Superior temporal gyrus (tissue), 1 donor: Measurements from ENCODE around the gene HIVEP3.
A peak's percentile ranks its signal among the peaks of the same experiment; 100 is the strongest.

Experiments
- DNase-seq: peaks from one replicate; pipeline ENCODE4 v3.0.0-alpha.2; 2016; ENCODE audit errors: extremely low spot score

Gene HIVEP3

GRCh38 chr1:41517062-41517438 is 401.7 kb downstream of the HIVEP3 start:
- no peak for DNase-seq

- peak; percentile 93 for DNase-seq
These were observed 402.3 kb downstream of the HIVEP3 start for GRCh38 chr1:41516168-41517061.

DNA sequence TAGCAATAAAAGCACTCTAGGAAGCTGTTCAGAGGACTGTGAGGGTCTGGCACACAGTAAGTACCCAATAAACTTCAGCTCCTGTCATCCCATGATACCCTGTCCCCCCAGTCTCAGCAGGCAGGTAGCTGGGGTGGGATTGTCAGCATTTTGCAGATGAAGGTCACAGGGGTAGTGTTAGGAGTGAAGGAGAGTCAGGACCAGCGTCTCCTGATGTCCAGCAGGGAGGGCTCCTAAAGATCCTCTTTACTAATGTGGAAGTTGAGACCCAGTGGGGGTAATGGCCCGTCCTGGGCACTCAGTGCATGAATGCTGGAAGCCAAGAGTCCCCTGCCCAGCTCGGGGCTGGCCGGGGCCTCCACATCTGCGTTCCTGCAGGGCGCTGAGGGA is 402.9 kb downstream of the HIVEP3 start:
- DNase-seq: no peak

DNA sequence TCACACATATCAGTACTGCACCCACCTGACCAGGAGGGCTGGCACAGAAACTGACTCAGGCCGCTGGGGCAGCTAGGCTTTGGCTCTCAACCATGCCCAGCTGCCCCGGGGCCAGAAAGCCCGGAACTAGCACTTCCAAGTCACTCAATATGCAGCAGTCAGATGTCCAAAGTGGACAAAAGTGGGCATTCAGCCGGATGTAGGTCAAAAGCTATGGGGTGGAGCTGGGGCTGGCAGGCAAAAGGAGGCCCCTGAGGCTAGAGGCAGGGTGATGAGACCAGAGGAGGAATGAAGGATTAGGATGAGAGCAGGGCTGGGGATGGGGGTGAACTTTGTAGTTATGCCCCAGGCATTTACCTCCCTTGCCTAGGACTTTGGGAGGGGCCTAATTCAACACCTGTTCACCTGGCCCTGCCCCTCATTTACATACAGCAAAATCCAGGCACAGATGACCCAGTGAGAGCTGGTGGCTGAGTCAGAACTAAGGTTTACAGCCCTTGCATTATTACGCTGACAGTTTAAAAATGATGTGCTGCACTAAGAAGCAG is 403.5 kb downstream of the HIVEP3 start:
- peak; percentile 85 for DNase-seq

DNA sequence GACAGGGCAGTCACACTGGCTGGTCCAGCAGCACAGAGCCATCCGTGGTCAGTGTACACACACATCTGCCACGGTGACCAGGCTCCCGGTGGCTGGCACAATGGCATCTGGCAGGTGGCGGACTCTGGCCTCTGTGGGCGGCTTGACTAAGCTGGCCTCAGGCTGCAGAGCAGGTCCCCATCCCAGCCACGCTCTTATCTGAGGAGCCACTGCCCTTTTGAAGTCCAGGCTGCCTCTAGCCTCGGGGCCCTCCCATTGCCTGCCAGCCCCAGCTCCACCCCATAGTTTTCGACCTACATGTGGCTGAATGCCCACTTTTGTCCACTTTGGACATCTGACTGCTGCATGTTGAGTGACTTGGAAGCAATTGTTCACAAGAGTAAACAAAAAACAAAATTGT is 404.3 kb downstream of the HIVEP3 start:
- peak; percentile 5 for DNase-seq

DNA sequence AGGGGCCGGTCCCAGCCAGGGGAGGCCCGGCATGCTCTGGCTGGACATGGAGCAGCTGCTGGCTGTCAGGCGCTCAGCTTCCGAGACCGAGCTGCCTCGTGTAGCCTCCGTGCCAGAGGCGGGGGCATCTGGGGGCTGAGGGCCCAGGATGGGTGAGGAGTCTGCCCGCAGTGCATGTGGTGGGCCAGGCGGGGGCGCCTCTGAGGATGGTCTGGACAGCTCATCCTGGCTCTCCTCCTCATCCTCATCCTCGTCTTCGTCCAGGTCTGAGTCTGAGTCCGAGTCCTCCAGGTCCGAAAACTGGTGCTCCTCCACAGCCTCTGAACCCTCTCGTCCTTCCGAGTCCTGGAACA is 405.4 kb downstream of the HIVEP3 start:
- no peak for DNase-seq

DNA sequence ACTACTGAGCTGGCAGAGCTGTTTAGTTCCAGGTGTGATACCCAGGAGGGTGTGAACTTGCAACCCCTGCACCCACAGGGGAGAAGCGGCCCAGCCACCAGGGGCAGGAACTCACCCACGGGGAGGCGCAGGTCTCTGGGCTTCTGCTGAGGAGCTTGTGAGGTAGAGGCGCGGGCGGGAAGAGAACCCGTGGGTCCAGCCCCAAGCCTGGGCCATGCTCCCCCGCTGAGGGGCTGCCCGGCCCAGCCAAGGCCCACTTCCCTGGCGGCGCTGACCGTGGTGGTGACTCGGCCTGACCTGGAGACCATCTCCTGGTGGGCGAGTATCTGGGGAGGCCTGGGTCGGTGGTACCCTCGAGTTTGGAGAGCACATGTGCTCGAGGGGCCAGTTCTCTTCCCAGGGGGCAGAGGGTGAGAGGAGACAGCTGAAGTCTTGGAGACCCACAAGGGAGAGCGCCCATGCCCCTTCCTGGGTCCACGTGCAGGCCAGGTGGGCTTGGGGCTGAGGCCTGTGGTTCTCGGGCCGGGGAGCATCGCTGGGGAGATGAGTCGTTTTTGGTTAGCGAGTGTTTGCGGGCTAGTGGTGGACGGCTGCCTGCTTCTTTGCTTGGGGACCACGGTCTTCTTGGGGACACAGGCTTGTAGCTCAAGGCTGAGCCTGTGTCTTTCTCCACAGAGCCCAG is 405.9 kb downstream of the HIVEP3 start:
- no peak for DNase-seq

GRCh38 chr1:41511239-41511540 is 407.5 kb downstream of the HIVEP3 start:
- no peak for DNase-seq

GRCh38 chr1:41510531-41511238 is 408.0 kb downstream of the HIVEP3 start:
- no peak for DNase-seq

DNA sequence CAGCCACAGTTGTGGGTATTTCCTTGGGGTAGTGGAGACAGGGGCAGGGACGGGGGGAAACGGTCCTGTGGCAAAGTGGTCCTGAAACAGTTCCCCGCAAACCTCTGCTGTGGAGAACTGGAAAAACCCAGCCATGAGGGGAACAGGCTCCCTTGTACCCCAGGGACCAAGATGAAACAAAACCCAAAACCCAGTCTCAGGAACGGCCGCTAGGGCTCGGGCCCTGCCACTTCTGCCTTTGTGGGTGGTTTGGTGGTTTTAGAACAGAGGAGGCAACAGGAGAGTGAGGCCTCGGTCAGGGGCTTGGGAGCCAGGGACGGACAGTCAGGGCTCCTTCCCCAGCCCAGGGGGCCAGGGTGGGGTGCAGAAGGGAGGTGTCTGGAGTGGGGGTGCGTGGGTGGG is 409.5 kb downstream of the HIVEP3 start:
- no peak for DNase-seq

DNA sequence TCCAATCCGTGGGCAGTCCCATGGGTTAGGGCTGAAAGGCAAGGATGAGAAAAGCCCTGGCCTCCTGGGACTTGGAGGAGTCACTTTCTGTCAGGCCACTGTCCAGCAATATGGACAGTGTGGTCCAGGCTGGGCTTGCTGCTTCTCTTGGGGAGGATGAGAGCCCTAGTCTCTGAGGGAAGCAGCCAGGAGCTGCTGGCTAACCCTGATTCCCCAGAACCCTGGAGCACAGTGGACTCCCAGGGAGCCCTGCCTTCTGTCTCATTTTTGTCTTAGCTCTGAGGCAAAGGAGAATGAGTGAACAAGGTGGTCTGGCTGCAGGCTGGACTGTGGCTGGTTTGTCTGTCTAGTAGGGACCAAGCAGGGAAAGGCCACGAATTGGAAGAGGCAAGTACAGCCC is 410.4 kb downstream of the HIVEP3 start:
- no peak for DNase-seq

DNA sequence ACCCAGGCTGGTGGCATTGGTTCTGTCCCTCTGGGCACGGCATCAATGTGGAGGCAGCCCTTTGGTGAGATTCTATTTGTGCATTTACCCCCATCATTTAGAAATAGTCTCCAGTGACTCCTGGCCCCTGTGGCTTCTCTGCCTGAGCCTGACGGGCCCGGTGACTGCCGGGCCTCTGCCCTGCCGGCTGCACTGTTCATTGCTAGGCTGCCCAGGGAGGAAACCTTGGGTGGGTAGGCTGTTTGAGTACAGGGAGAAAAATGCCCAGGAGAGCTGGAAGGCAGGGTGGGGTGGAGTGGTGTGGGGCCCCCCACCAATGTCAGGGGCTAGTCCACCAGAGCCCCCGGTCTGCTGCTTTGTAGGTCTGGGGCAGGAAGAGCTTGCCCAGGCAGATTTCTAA is 410.9 kb downstream of the HIVEP3 start:
- no peak for DNase-seq

DNA sequence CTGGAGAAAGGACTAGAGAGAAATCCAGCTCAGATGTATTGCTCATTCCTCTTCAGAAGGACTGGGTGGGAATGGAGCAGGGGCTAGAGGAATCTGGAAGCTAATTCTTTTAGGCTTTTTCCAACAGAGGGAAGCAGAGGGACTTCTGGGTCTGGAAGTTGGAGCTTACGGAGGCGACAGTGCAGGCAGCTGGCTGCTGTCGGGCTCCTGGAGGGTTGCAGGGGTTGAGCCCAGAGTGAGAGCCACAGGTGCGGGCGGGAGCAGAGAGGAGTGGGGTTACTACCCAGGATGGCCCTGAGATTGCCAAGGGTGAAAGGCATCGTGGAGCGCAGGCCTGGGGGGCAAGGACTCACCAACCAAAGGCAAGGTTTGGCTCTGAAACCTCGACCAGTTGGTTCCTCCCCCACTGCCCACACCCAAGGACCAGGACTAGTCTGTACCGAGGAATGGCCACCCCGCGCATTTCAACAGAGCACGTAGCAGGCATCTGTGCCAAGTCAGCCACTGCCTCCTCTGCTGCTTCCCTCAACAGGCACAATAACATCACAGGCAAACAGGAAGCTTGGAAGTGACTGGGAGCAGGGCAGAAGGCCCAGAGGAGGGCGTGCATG is 411.5 kb downstream of the HIVEP3 start:
- no peak for DNase-seq

DNA sequence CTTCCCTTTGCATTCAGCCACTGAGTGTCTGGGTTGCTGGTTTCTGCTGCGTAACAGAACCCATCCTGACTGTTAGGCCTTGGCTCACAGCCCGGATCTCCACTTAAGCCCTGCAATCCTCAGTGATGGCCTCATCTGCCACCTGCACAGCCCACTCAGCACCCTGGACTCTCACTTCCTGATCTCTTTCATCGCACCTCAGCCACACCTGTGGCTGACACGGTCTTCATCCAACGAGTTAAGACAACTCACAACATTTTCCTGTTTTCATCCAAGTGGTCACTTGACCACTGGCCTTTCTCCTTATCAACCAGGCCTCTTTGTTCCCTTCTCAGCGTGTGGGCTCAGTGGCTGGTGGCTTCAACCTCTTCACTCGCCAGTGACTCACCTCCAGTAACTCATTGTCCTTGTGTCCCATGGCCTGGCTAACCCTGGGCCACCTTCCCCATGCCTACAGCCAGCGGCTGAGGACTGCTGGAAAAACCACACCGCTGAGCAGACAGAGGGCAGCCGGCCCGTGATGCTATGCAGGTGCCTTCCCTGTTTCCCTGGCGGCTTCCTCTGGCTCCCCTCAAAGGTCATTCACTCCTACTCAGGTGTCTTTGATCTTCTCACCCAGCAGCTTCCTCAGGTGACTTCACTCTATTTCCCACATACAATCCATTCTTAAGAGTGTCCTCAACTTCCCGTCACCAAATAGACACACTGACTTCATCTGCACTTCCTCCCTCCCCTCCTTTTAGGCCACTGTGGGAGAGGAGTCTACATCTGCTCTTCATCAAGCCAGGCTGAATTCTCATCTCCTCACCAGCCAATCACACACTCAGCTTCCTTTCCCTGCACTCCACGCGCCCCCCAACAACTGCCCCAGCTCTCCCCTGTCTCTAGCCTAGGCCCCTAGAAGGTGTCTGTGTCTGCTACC is 414.3 kb downstream of the HIVEP3 start:
- no peak for DNase-seq

- no peak for DNase-seq
These were observed 415.1 kb downstream of the HIVEP3 start for GRCh38 chr1:41503538-41504113.

DNA sequence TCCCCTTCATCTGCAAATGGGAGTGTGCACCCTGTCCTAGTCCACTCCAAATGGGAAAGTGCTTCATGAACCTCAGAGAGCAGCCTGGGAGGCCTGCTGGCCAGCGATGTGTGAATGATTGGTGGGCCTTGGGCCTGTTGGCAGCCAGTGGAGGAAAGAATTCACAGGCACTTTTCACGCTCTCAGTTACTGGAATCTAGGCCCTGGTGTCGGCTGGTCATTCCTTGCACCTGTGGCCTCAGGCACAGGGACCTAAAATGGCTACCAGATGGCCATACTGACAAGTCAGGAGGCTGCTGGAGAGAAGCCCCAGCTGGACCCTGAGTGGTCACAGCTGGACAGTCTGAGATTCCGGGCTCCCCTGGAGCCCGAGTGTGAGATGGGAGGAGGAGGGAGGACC is 415.8 kb downstream of the HIVEP3 start:
- no peak for DNase-seq

GRCh38 chr1:41501581-41501980 is 417.1 kb downstream of the HIVEP3 start:
- no peak for DNase-seq

GRCh38 chr1:41500781-41501518 is 417.8 kb downstream of the HIVEP3 start:
- DNase-seq: no peak

GRCh38 chr1:41500378-41500777 is 418.3 kb downstream of the HIVEP3 start:
- no peak for DNase-seq

DNA sequence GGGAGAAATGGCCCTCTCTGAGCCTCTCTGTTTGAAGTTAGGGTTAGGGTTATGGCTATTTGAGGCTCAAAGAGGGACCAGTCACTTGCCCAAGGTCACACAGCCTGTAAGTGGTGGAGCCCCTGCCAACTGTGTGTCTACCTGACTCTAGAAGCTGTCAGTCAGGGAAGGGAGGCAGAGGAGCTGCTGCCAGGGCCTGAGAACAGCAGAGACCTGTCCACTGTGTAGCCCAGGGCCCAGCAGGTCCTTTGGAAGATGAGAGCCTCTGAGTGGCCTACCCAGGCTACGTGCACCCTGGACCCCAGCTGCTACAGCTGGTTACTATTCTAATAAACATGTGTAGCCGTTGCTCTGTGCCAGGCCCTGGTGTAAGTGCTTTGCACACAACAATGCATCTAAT is 419.1 kb downstream of the HIVEP3 start:
- no peak for DNase-seq
